NK-92 (cell line): ENCODE measurements around the gene ASIC2.

Experiments used
- DNase-seq: peaks from one replicate; lab custom pipeline; 2025; ENCODE audit not compliant: unreplicated experiment; lab: John Stamatoyannopoulos, UW

Gene ASIC2

GRCh38 chr17:33118391-33119075 is 174.6 kb downstream of the ASIC2 start:
- DNase-seq, result no peak

GRCh38 chr17:33116021-33116551 is 177.0 kb downstream of the ASIC2 start:
- DNase-seq, result no peak

GRCh38 chr17:33115366-33115765 is 177.7 kb downstream of the ASIC2 start:
- DNase-seq, result no peak

GRCh38 chr17:33113991-33114370 is 179.1 kb downstream of the ASIC2 start:
- DNase-seq, result no peak

GRCh38 chr17:33113276-33113990 is 179.7 kb downstream of the ASIC2 start:
- DNase-seq, result no peak

GRCh38 chr17:33112763-33113162 is 180.3 kb downstream of the ASIC2 start:
- no peak for DNase-seq

- no peak for DNase-seq
These were observed 183.6 kb downstream of the ASIC2 start for GRCh38 chr17:33109336-33110072.

GRCh38 chr17:33106525-33107165 is 186.4 kb downstream of the ASIC2 start:
- DNase-seq, result no peak

GRCh38 chr17:33105911-33106310 is 187.2 kb downstream of the ASIC2 start:
- DNase-seq, result no peak

- no peak for DNase-seq
These were observed 193.2 kb downstream of the ASIC2 start for GRCh38 chr17:33099906-33100305.

GRCh38 chr17:33099252-33099651 is 193.8 kb downstream of the ASIC2 start:
- DNase-seq, result no peak

- DNase-seq, result no peak
These were observed 195.7 kb downstream of the ASIC2 start for GRCh38 chr17:33097411-33097810.

GRCh38 chr17:33096161-33096560 is 196.9 kb downstream of the ASIC2 start:
- no peak for DNase-seq

- no peak for DNase-seq
These were observed 201.8 kb downstream of the ASIC2 start for GRCh38 chr17:33091271-33091670.

GRCh38 chr17:33090806-33091205 is 202.3 kb downstream of the ASIC2 start:
- no peak for DNase-seq

GRCh38 chr17:33086878-33087277 is 206.2 kb downstream of the ASIC2 start:
- no peak for DNase-seq

GRCh38 chr17:33086041-33086440 is 207.1 kb downstream of the ASIC2 start:
- no peak for DNase-seq

- no peak for DNase-seq
These were observed 207.8 kb downstream of the ASIC2 start for GRCh38 chr17:33085256-33085655.

- no peak for DNase-seq
These were observed 208.3 kb downstream of the ASIC2 start for GRCh38 chr17:33084755-33085154.

GRCh38 chr17:33082529-33083173 is 210.4 kb downstream of the ASIC2 start:
- no peak for DNase-seq

- DNase-seq, result no peak
These were observed 213.0 kb downstream of the ASIC2 start for GRCh38 chr17:33080091-33080490.
